LNCAP (cell line): ENCODE results near the gene ARRDC1.

Experiments
- CTCF ChIP-seq: fragments of 450-650 bp; IDR thresholded peaks from 2 replicates; pipeline ENCODE4 v1.5.1; 2017; ENCODE audit warnings: mild to moderate bottlenecking

The ARRDC1 gene

GRCh38 chr9:137605121-137606004 is at the start of gene ARRDC1:
Gene ARRDC1 (plus strand): TSS chr9:137605686. CDS start chr9:137605718, 32 bp downstream.
- TF ChIP-seq CTCF = no peak

- TF ChIP-seq CTCF = no peak
Measured at GRCh38 chr9:137556069-137556838, 49.2 kb upstream of the ARRDC1 start.

GRCh38 chr9:137558127-137558526 is 47.4 kb upstream of the ARRDC1 start:
- TF ChIP-seq CTCF = no peak

- no peak for TF ChIP-seq CTCF
Measured at GRCh38 chr9:137564134-137564533, 41.4 kb upstream of the ARRDC1 start.

GRCh38 chr9:137564817-137565411 is 40.6 kb upstream of the ARRDC1 start:
- TF ChIP-seq CTCF = no peak

- TF ChIP-seq CTCF = no peak
Measured at GRCh38 chr9:137569609-137570203, 35.8 kb upstream of the ARRDC1 start.

GRCh38 chr9:137570566-137570965 is 34.9 kb upstream of the ARRDC1 start:
- no peak for TF ChIP-seq CTCF
